H1 (cell line): ENCODE measurements around the gene TNS1. TPM values are rescaled to one million over a fixed set of nuclear protein-coding genes. Genes with fewer than 3 reads are reported as not detected.

Source experiments
- CTCF ChIA-PET: fragments of 300-600 bp; sonication (Branson Sonifier 250); formaldehyde crosslinking; loops from one replicate; lab custom pipeline; 2021; ENCODE audit not compliant: partially characterized antibody; lab: Charles Lee
- POLR2A ChIA-PET: fragments of 300-600 bp; sonication (Branson Sonifier 250); formaldehyde crosslinking; loops from one replicate; lab custom pipeline; 2021; ENCODE audit warnings: inconsistent platforms; ENCODE audit not compliant: partially characterized antibody; lab: Charles Lee
- DNase-seq, 2 experiments: peaks; one replicate each; pipeline versions ENCODE4 v3.0.0 to v3.0.0-alpha.2; 2010 to 2022; ENCODE audit warnings: low spot score in 2 of 2, low read depth in 1 of 2, mixed read lengths in 1 of 2
- FAIRE-seq: peaks from 2 replicates; lab custom pipeline; 2011; peaks lifted over from hg19 to GRCh38; lab: Jason Lieb, UNC
- H2AFZ ChIP-seq: 2 replicates; pipeline ENCODE4 v1.8.1; 2012; ENCODE audit warnings: low read length, inconsistent platforms
- H2AK5ac ChIP-seq: 2 replicates; pipeline ENCODE4 v1.6.1; 2013; ENCODE audit warnings: low read depth, low read length
- H2BK120ac ChIP-seq: replicated peaks from 2 replicates; pipeline ENCODE3; 2013; ENCODE audit warnings: low read depth, low read length, inconsistent platforms
- H2BK12ac ChIP-seq: 2 replicates; pipeline ENCODE4 v1.6.1; 2013; ENCODE audit warnings: low read depth, low read length
- H2BK15ac ChIP-seq: 2 replicates; pipeline ENCODE4 v1.6.1; 2013; ENCODE audit warnings: low read length
- H2BK20ac ChIP-seq: 2 replicates; pipeline ENCODE4 v1.6.1; 2013; ENCODE audit warnings: low read length
- H2BK5ac ChIP-seq: 2 replicates; pipeline ENCODE4 v1.6.1; 2013; ENCODE audit warnings: low read depth, low read length
- H3K14ac ChIP-seq: 2 replicates; pipeline ENCODE4 v1.6.1; 2013; ENCODE audit warnings: inconsistent platforms; ENCODE audit not compliant: insufficient read length
- H3K18ac ChIP-seq: 2 replicates; pipeline ENCODE4 v1.6.1; 2013; ENCODE audit warnings: low read length; ENCODE audit errors: extremely low read depth
- H3K23ac ChIP-seq: 2 replicates; pipeline ENCODE4 v1.6.1; 2013; ENCODE audit warnings: inconsistent platforms; ENCODE audit not compliant: insufficient read length
- H3K23me2 ChIP-seq: 2 replicates; pipeline ENCODE4 v1.6.1; 2013; ENCODE audit warnings: low read depth, low read length
- H3K27ac ChIP-seq: 2 replicates; pipeline ENCODE4 v1.6.1; 2011; ENCODE audit warnings: low read depth, low read length, inconsistent platforms
- H3K27me3 ChIP-seq, 4 experiments: replicated peaks in 1 of 4; 1 replicate in 1 of 4; 2 replicates in 3 of 4; pipeline versions ENCODE4 v1.6.1 to v1.8.1; 2011 to 2013; ENCODE audit warnings: low read length in 3 of 4, mild to moderate bottlenecking in 3 of 4, inconsistent platforms in 2 of 4, mixed read lengths in 2 of 4, moderate library complexity in 1 of 4; ENCODE audit not compliant: control insufficient read depth in 3 of 4, insufficient read depth in 3 of 4; ENCODE audit errors: extremely low read depth in 1 of 4
- H3K36me3 ChIP-seq, 4 experiments: 2 replicates each; pipeline versions ENCODE4 v1.6.1 to v1.8.1; 2011 to 2013; ENCODE audit warnings: mild to moderate bottlenecking in 4 of 4, low read length in 3 of 4, moderate library complexity in 2 of 4, control low read depth in 1 of 4, inconsistent platforms in 1 of 4; ENCODE audit not compliant: insufficient read depth in 4 of 4, control insufficient read depth in 2 of 4
- H3K4ac ChIP-seq: replicated peaks from 2 replicates; pipeline ENCODE3; 2013; ENCODE audit warnings: low read length, low read depth, mixed read lengths, inconsistent platforms; ENCODE audit not compliant: insufficient read length
- H3K4me1 ChIP-seq, 4 experiments: replicated peaks in 1 of 4; 1 replicate in 1 of 4; 2 replicates in 3 of 4; pipeline versions ENCODE4 v1.6.1 to v1.8.1; 2011 to 2013; ENCODE audit warnings: low read length in 3 of 4, inconsistent platforms in 2 of 4, mixed read lengths in 1 of 4; ENCODE audit not compliant: insufficient read depth in 4 of 4, control insufficient read depth in 3 of 4
- H3K4me2 ChIP-seq, 2 experiments: 2 replicates each; pipeline versions ENCODE4 v1.6.1 to v1.8.1; 2011 to 2013; ENCODE audit warnings: low read depth in 2 of 2, low read length in 2 of 2, control low read depth in 1 of 2, inconsistent platforms in 1 of 2, mild to moderate bottlenecking in 1 of 2; ENCODE audit not compliant: insufficient read depth in 1 of 2
- H3K4me3 ChIP-seq, 4 experiments: fragments of 200-600, 300-600 bp in 1 of 4; sonication (generic), shearing (Covaris generic), sonication (Bioruptor Twin) in 1 of 4; 2 replicates each; pipeline versions ENCODE4 v1.5.1 to v1.8.1; 2011 to 2016; ENCODE audit warnings: low read length in 4 of 4, low read depth in 3 of 4, control low read depth in 2 of 4, inconsistent platforms in 2 of 4, mild to moderate bottlenecking in 2 of 4, mixed read lengths in 1 of 4, moderate library complexity in 1 of 4; ENCODE audit not compliant: insufficient read depth in 2 of 4; ENCODE audit errors: extremely low read depth in 1 of 4
- H3K56ac ChIP-seq: replicated peaks from 2 replicates; pipeline ENCODE3; 2013; ENCODE audit warnings: low read depth, mild to moderate bottlenecking, mixed read lengths, low read length, inconsistent platforms; ENCODE audit not compliant: insufficient read length
- H3K79me1 ChIP-seq: 2 replicates; pipeline ENCODE4 v1.6.1; 2013; ENCODE audit warnings: low read depth, low read length, control low read depth
- H3K79me2 ChIP-seq, 2 experiments: 2 replicates each; pipeline versions ENCODE4 v1.6.1 to v1.8.1; 2012 to 2013; ENCODE audit warnings: low read length in 2 of 2, mild to moderate bottlenecking in 2 of 2, inconsistent platforms in 1 of 2; ENCODE audit not compliant: insufficient read depth in 2 of 2, control insufficient read depth in 1 of 2
- H3K9ac ChIP-seq, 4 experiments: replicated peaks in 1 of 4; 1 replicate in 1 of 4; 2 replicates in 3 of 4; pipeline versions ENCODE4 v1.6.1 to v1.8.1; 2011 to 2013; ENCODE audit warnings: low read depth in 3 of 4, low read length in 3 of 4, control low read depth in 2 of 4, mild to moderate bottlenecking in 2 of 4, moderate library complexity in 2 of 4, inconsistent platforms in 1 of 4; ENCODE audit errors: extremely low read depth in 1 of 4
- H3K9me3 ChIP-seq, 2 experiments: 2 replicates each; pipeline versions ENCODE4 v1.6.1 to v1.8.1; 2012 to 2013; ENCODE audit warnings: mild to moderate bottlenecking in 2 of 2, moderate library complexity in 2 of 2, control low read depth in 1 of 2, inconsistent platforms in 1 of 2, low read depth in 1 of 2, low read length in 1 of 2, mixed read lengths in 1 of 2; ENCODE audit not compliant: insufficient read depth in 2 of 2
- H4K20me1 ChIP-seq, 2 experiments: replicated peaks in 1 of 2; 2 replicates each; pipeline versions ENCODE3 to v1.8.1; 2011 to 2013; ENCODE audit warnings: inconsistent platforms in 2 of 2, low read length in 2 of 2, mild to moderate bottlenecking in 1 of 2; ENCODE audit not compliant: insufficient read depth in 2 of 2, control insufficient read depth in 1 of 2
- H4K5ac ChIP-seq: 2 replicates; pipeline ENCODE4 v1.6.1; 2013; ENCODE audit warnings: low read length, low read depth, mixed read lengths, inconsistent platforms; ENCODE audit not compliant: insufficient read length
- H4K8ac ChIP-seq: 2 replicates; pipeline ENCODE4 v1.8.0; 2013; ENCODE audit warnings: mild to moderate bottlenecking, moderate library complexity, low read length, inconsistent platforms; ENCODE audit not compliant: insufficient read depth; ENCODE audit errors: extremely low read depth
- H4K91ac ChIP-seq: replicated peaks from 2 replicates; pipeline ENCODE3; 2013; ENCODE audit warnings: low read length, mixed read lengths, inconsistent platforms; ENCODE audit not compliant: insufficient read length
- BCL11A ChIP-seq, 2 experiments: IDR thresholded peaks; one replicate each; pipeline ENCODE4 v1.6.1; 2011; ENCODE audit warnings: low read depth in 2 of 2, low read length in 2 of 2, mild to moderate bottlenecking in 2 of 2
- CEBPB ChIP-seq: IDR thresholded peaks from 2 replicates; pipeline ENCODE4 v1.6.1; 2012; ENCODE audit warnings: low read depth, low read length
- CHD2 ChIP-seq: IDR thresholded peaks from 2 replicates; pipeline ENCODE4 v1.6.1; 2012; ENCODE audit warnings: low read length, improper control_type of control experiment
- CREB1 ChIP-seq: IDR thresholded peaks from 2 replicates; pipeline ENCODE4 v1.6.1; 2012; ENCODE audit warnings: inconsistent platforms
- FOSL1 ChIP-seq: IDR thresholded peaks from 2 replicates; pipeline ENCODE4 v1.6.1; 2011; ENCODE audit warnings: mild to moderate bottlenecking, low read depth, low read length, moderate library complexity; ENCODE audit not compliant: insufficient read depth
- HDAC2 ChIP-seq, 2 experiments: fragments of 300-600 bp in 1 of 2; sonication (generic) in 1 of 2; IDR thresholded peaks; 2 replicates each; pipeline ENCODE4 v1.6.1; 2011 to 2012; ENCODE audit warnings: low read depth in 2 of 2, low read length in 2 of 2, mild to moderate bottlenecking in 2 of 2, moderate library complexity in 2 of 2, borderline replicate concordance in 1 of 2, inconsistent platforms in 1 of 2
- POLR2AphosphoS5 ChIP-seq: IDR thresholded peaks from 2 replicates; pipeline ENCODE4 v1.6.1; 2011; ENCODE audit warnings: low read depth, low read length
- RAD21 ChIP-seq, 2 experiments: IDR thresholded peaks in 1 of 2; conservative IDR thresholded peaks in 1 of 2; 2 replicates each; pipeline ENCODE4 v1.6.1; 2011; ENCODE audit warnings: low read depth in 2 of 2, low read length in 2 of 2, improper control_type of control experiment in 1 of 2, inconsistent platforms in 1 of 2, mild to moderate bottlenecking in 1 of 2, moderate library complexity in 1 of 2
- RNF2 ChIP-seq: fragments of 200-900, 300-1000 bp; sonication (generic); IDR thresholded peaks from 2 replicates; pipeline ENCODE4 v1.7.1; 2016; ENCODE audit warnings: borderline replicate concordance, low read depth, mild to moderate bottlenecking, antibody characterized with exemption, low read length; ENCODE audit not compliant: poor library complexity, severe bottlenecking; ENCODE audit errors: missing control alignments
- SIN3A ChIP-seq, 2 experiments: IDR thresholded peaks in 1 of 2; conservative IDR thresholded peaks in 1 of 2; 2 replicates each; pipeline ENCODE4 v1.6.1; 2011 to 2012; ENCODE audit warnings: low read length in 2 of 2, improper control_type of control experiment in 1 of 2, low read depth in 1 of 2, mild to moderate bottlenecking in 1 of 2
- SP1 ChIP-seq: IDR thresholded peaks from 2 replicates; pipeline ENCODE4 v1.6.1; 2011; ENCODE audit warnings: low read depth, low read length
- TAF7 ChIP-seq: optimal IDR thresholded peaks from 2 replicates; pipeline ENCODE3; 2011; ENCODE audit warnings: low read depth, mild to moderate bottlenecking, inconsistent platforms, low read length, moderate library complexity, borderline replicate concordance
- TBP ChIP-seq: IDR thresholded peaks from 2 replicates; pipeline ENCODE4 v1.6.1; 2011; ENCODE audit warnings: low read depth, low read length, improper control_type of control experiment
- WGBS, 2 experiments: shearing (Covaris generic) in 1 of 2; methylation state at CpG; one replicate each; pipeline versions ENCODE4 v1.1.6 to v1.1.7; 2013 to 2015; ENCODE audit warnings: low lambda C conversion rate in 2 of 2, mixed read lengths in 2 of 2, inconsistent platforms in 1 of 2, low coverage in 1 of 2, missing lambda C conversion rate in 1 of 2; ENCODE audit not compliant: insufficient replicate concordance in 2 of 2, insufficient coverage in 1 of 2, insufficient read length in 1 of 2; ENCODE audit errors: extremely low coverage in 1 of 2, missing lambda C conversion rate in 1 of 2; 5-methylcytosine and 5-hydroxymethylcytosine counted together
- polyA plus RNA-seq, 7 experiments: library from polyadenylated mRNA; depleted of rRNA in 3 of 7; stranded (reverse) in 5 of 7; unstranded in 2 of 7; fragments of >200 nt in 5 of 7; fragments of 200-250 nt in 2 of 7; gene quantifications; 1 replicate in 5 of 7; 2 replicates in 1 of 7; 4 replicates in 1 of 7; pipeline versions ENCODE4 v1.2.1 to v1.2.3, GENCODE V29; 2011 to 2013; ENCODE audit warnings: missing spikeins in 2 of 7, mixed read lengths in 2 of 7
- total RNA-seq: library from RNA; stranded (reverse); fragmentation: NEBNext Ultra II Directional; extraction: Animal tissue kit (Norgen Biotek cat#: 25700); gene quantifications from 2 replicates; pipeline ENCODE4 v1.2.1, GENCODE V29; 2021

Gene TNS1
- total and polyA plus RNA-seq, 2 of the 8 experiments (the other 6 are each of a cell fraction or from before 2014, with no cell fraction given) = 1.5 to 5.1 TPM

- H2BK120ac ChIP-seq = no peak overlapping the region
- no peak overlapping the region for H4K91ac ChIP-seq
- no peak overlapping the region for H3K56ac ChIP-seq
- H3K23me2 ChIP-seq = no peaks in the 10 kb centered on the region
- no peak overlapping the region for H3K4me3 ChIP-seq
- H3K9me3 ChIP-seq = no peaks in the 10 kb centered on the region
- POLR2A ChIA-PET = interaction anchor here (1.0 kb wide), 1 partner anchor 18 kb away, joined by 3 read pairs; no protein-coding TSS in a partner anchor
- 0 out of 2 replicates have a peak overlapping the region, but pooled peaks have one; percentile 9 for H2BK12ac ChIP-seq
- no peak overlapping the region for H3K14ac ChIP-seq
- H3K4ac ChIP-seq = no peak overlapping the region
- H4K5ac ChIP-seq = no peak overlapping the region
- H4K20me1 ChIP-seq = no peaks in the 10 kb centered on the region
- H3K9ac ChIP-seq = no peak overlapping the region
- H3K27me3 ChIP-seq = no peaks in the 10 kb centered on the region
- no peaks in the 10 kb centered on the region for H3K36me3 ChIP-seq
- H2AK5ac ChIP-seq = no peak overlapping the region
- 81% methylated on average over 7 of the region's 7 CpGs; no CpG with 5 or more reads in 1 of the 2 experiments for WGBS, 2 experiments
- CTCF ChIA-PET = interaction anchor here (0.6 to 14.9 kb wide), 14 partner anchors 13 to 112 kb away, joined by 3 to 207 read pairs (median 12); no protein-coding TSS in a partner anchor
- H3K23ac ChIP-seq = no peak overlapping the region
- no peak overlapping the region for H2BK15ac ChIP-seq
- peaks cover 0 to 4% (median 2%) of the 10 kb centered on the region in 4 experiments; a peak in 4 of 7 replicates for H3K4me1 ChIP-seq
- H2AFZ ChIP-seq = no peak overlapping the region
- DNase-seq (no peak), FAIRE-seq (no peak)
- no peaks in the 10 kb centered on the region for H3K79me2 ChIP-seq
- H3K27ac ChIP-seq = no peak overlapping the region
- no peak overlapping the region for H4K8ac ChIP-seq
- no peaks in the 10 kb centered on the region for H3K79me1 ChIP-seq
- H2BK5ac ChIP-seq = no peak overlapping the region
- no peak overlapping the region for H3K4me2 ChIP-seq
- H3K18ac ChIP-seq = no peak overlapping the region
- H2BK20ac ChIP-seq = no peak overlapping the region
- TF ChIP-seq RAD21 (IDR thresholded peaks at IDR 0.05 in 1 of 2, conservative IDR thresholded peaks at IDR 0.05 in 1 of 2; ENCODE audit: low read depth in 2 of 2, low read length in 2 of 2) (no peak), CREB1 (no peak), CHD2 (no peak), TAF7 (no peak), SIN3A (conservative IDR thresholded peaks at IDR 0.05 in 1 of 2, IDR thresholded peaks at IDR 0.05 in 1 of 2; ENCODE audit: low read depth in 1 of 2, low read length in 2 of 2) (no peak), HDAC2 (IDR thresholded peaks at IDR 0.05; ENCODE audit: borderline replicate concordance in 1 of 2, low read depth in 2 of 2, low read length in 2 of 2) (no peak), BCL11A (IDR thresholded peaks at IDR 0.05; ENCODE audit: low read depth in 2 of 2, low read length in 2 of 2) (no peak), CEBPB (no peak), FOSL1 (no peak), SP1 (no peak), RNF2 (no peak), TBP (no peak), POLR2AphosphoS5 (no peak)
Measured at GRCh38 chr2:217900780-217901360, 101.9 kb downstream of the TNS1 start.
